H1 (cell line): ENCODE measurements around the gene TCF7L2. TPM values are rescaled to one million over a fixed set of nuclear protein-coding genes. Genes with fewer than 3 reads are reported as not detected.

Experiments
- CTCF ChIA-PET: fragments of 300-600 bp; sonication (Branson Sonifier 250); formaldehyde crosslinking; loops from one replicate; lab custom pipeline; 2021; ENCODE audit not compliant: partially characterized antibody; lab: Charles Lee
- POLR2A ChIA-PET: fragments of 300-600 bp; sonication (Branson Sonifier 250); formaldehyde crosslinking; loops from one replicate; lab custom pipeline; 2021; ENCODE audit warnings: inconsistent platforms; ENCODE audit not compliant: partially characterized antibody; lab: Charles Lee
- DNase-seq, 2 experiments: peaks; one replicate each; pipeline versions ENCODE4 v3.0.0 to v3.0.0-alpha.2; 2010 to 2022; ENCODE audit warnings: low spot score in 2 of 2, low read depth in 1 of 2, mixed read lengths in 1 of 2
- FAIRE-seq: peaks from 2 replicates; lab custom pipeline; 2011; peaks lifted over from hg19 to GRCh38; lab: Jason Lieb, UNC
- H2AFZ ChIP-seq: 2 replicates; pipeline ENCODE4 v1.8.1; 2012; ENCODE audit warnings: low read length, inconsistent platforms
- H2AK5ac ChIP-seq: 2 replicates; pipeline ENCODE4 v1.6.1; 2013; ENCODE audit warnings: low read depth, low read length
- H2BK120ac ChIP-seq: replicated peaks from 2 replicates; pipeline ENCODE3; 2013; ENCODE audit warnings: low read depth, low read length, inconsistent platforms
- H2BK12ac ChIP-seq: 2 replicates; pipeline ENCODE4 v1.6.1; 2013; ENCODE audit warnings: low read depth, low read length
- H2BK15ac ChIP-seq: 2 replicates; pipeline ENCODE4 v1.6.1; 2013; ENCODE audit warnings: low read length
- H2BK20ac ChIP-seq: 2 replicates; pipeline ENCODE4 v1.6.1; 2013; ENCODE audit warnings: low read length
- H2BK5ac ChIP-seq: 2 replicates; pipeline ENCODE4 v1.6.1; 2013; ENCODE audit warnings: low read depth, low read length
- H3K14ac ChIP-seq: 2 replicates; pipeline ENCODE4 v1.6.1; 2013; ENCODE audit warnings: inconsistent platforms; ENCODE audit not compliant: insufficient read length
- H3K18ac ChIP-seq: 2 replicates; pipeline ENCODE4 v1.6.1; 2013; ENCODE audit warnings: low read length; ENCODE audit errors: extremely low read depth
- H3K23ac ChIP-seq: 2 replicates; pipeline ENCODE4 v1.6.1; 2013; ENCODE audit warnings: inconsistent platforms; ENCODE audit not compliant: insufficient read length
- H3K23me2 ChIP-seq: 2 replicates; pipeline ENCODE4 v1.6.1; 2013; ENCODE audit warnings: low read depth, low read length
- H3K27ac ChIP-seq: 2 replicates; pipeline ENCODE4 v1.6.1; 2011; ENCODE audit warnings: low read depth, low read length, inconsistent platforms
- H3K27me3 ChIP-seq, 4 experiments: replicated peaks in 1 of 4; 1 replicate in 1 of 4; 2 replicates in 3 of 4; pipeline versions ENCODE4 v1.6.1 to v1.8.1; 2011 to 2013; ENCODE audit warnings: low read length in 3 of 4, mild to moderate bottlenecking in 3 of 4, inconsistent platforms in 2 of 4, mixed read lengths in 2 of 4, moderate library complexity in 1 of 4; ENCODE audit not compliant: control insufficient read depth in 3 of 4, insufficient read depth in 3 of 4; ENCODE audit errors: extremely low read depth in 1 of 4
- H3K36me3 ChIP-seq, 4 experiments: 2 replicates each; pipeline versions ENCODE4 v1.6.1 to v1.8.1; 2011 to 2013; ENCODE audit warnings: mild to moderate bottlenecking in 4 of 4, low read length in 3 of 4, moderate library complexity in 2 of 4, control low read depth in 1 of 4, inconsistent platforms in 1 of 4; ENCODE audit not compliant: insufficient read depth in 4 of 4, control insufficient read depth in 2 of 4
- H3K4ac ChIP-seq: replicated peaks from 2 replicates; pipeline ENCODE3; 2013; ENCODE audit warnings: low read length, low read depth, mixed read lengths, inconsistent platforms; ENCODE audit not compliant: insufficient read length
- H3K4me1 ChIP-seq, 4 experiments: replicated peaks in 1 of 4; 1 replicate in 1 of 4; 2 replicates in 3 of 4; pipeline versions ENCODE4 v1.6.1 to v1.8.1; 2011 to 2013; ENCODE audit warnings: low read length in 3 of 4, inconsistent platforms in 2 of 4, mixed read lengths in 1 of 4; ENCODE audit not compliant: insufficient read depth in 4 of 4, control insufficient read depth in 3 of 4
- H3K4me2 ChIP-seq, 2 experiments: 2 replicates each; pipeline versions ENCODE4 v1.6.1 to v1.8.1; 2011 to 2013; ENCODE audit warnings: low read depth in 2 of 2, low read length in 2 of 2, control low read depth in 1 of 2, inconsistent platforms in 1 of 2, mild to moderate bottlenecking in 1 of 2; ENCODE audit not compliant: insufficient read depth in 1 of 2
- H3K4me3 ChIP-seq, 4 experiments: fragments of 200-600, 300-600 bp in 1 of 4; sonication (generic), shearing (Covaris generic), sonication (Bioruptor Twin) in 1 of 4; 2 replicates each; pipeline versions ENCODE4 v1.5.1 to v1.8.1; 2011 to 2016; ENCODE audit warnings: low read length in 4 of 4, low read depth in 3 of 4, control low read depth in 2 of 4, inconsistent platforms in 2 of 4, mild to moderate bottlenecking in 2 of 4, mixed read lengths in 1 of 4, moderate library complexity in 1 of 4; ENCODE audit not compliant: insufficient read depth in 2 of 4; ENCODE audit errors: extremely low read depth in 1 of 4
- H3K56ac ChIP-seq: replicated peaks from 2 replicates; pipeline ENCODE3; 2013; ENCODE audit warnings: low read depth, mild to moderate bottlenecking, mixed read lengths, low read length, inconsistent platforms; ENCODE audit not compliant: insufficient read length
- H3K79me1 ChIP-seq: 2 replicates; pipeline ENCODE4 v1.6.1; 2013; ENCODE audit warnings: low read depth, low read length, control low read depth
- H3K79me2 ChIP-seq, 2 experiments: 2 replicates each; pipeline versions ENCODE4 v1.6.1 to v1.8.1; 2012 to 2013; ENCODE audit warnings: low read length in 2 of 2, mild to moderate bottlenecking in 2 of 2, inconsistent platforms in 1 of 2; ENCODE audit not compliant: insufficient read depth in 2 of 2, control insufficient read depth in 1 of 2
- H3K9ac ChIP-seq, 4 experiments: replicated peaks in 1 of 4; 1 replicate in 1 of 4; 2 replicates in 3 of 4; pipeline versions ENCODE4 v1.6.1 to v1.8.1; 2011 to 2013; ENCODE audit warnings: low read depth in 3 of 4, low read length in 3 of 4, control low read depth in 2 of 4, mild to moderate bottlenecking in 2 of 4, moderate library complexity in 2 of 4, inconsistent platforms in 1 of 4; ENCODE audit errors: extremely low read depth in 1 of 4
- H3K9me3 ChIP-seq, 2 experiments: 2 replicates each; pipeline versions ENCODE4 v1.6.1 to v1.8.1; 2012 to 2013; ENCODE audit warnings: mild to moderate bottlenecking in 2 of 2, moderate library complexity in 2 of 2, control low read depth in 1 of 2, inconsistent platforms in 1 of 2, low read depth in 1 of 2, low read length in 1 of 2, mixed read lengths in 1 of 2; ENCODE audit not compliant: insufficient read depth in 2 of 2
- H4K20me1 ChIP-seq, 2 experiments: replicated peaks in 1 of 2; 2 replicates each; pipeline versions ENCODE3 to v1.8.1; 2011 to 2013; ENCODE audit warnings: inconsistent platforms in 2 of 2, low read length in 2 of 2, mild to moderate bottlenecking in 1 of 2; ENCODE audit not compliant: insufficient read depth in 2 of 2, control insufficient read depth in 1 of 2
- H4K5ac ChIP-seq: 2 replicates; pipeline ENCODE4 v1.6.1; 2013; ENCODE audit warnings: low read length, low read depth, mixed read lengths, inconsistent platforms; ENCODE audit not compliant: insufficient read length
- H4K8ac ChIP-seq: 2 replicates; pipeline ENCODE4 v1.8.0; 2013; ENCODE audit warnings: mild to moderate bottlenecking, moderate library complexity, low read length, inconsistent platforms; ENCODE audit not compliant: insufficient read depth; ENCODE audit errors: extremely low read depth
- H4K91ac ChIP-seq: replicated peaks from 2 replicates; pipeline ENCODE3; 2013; ENCODE audit warnings: low read length, mixed read lengths, inconsistent platforms; ENCODE audit not compliant: insufficient read length
- CTBP2 ChIP-seq: IDR thresholded peaks from 2 replicates; pipeline ENCODE4 v1.7.0; 2011; ENCODE audit warnings: borderline replicate concordance, mild to moderate bottlenecking, moderate library complexity, mixed read lengths, low read length; ENCODE audit not compliant: insufficient read depth, insufficient read length
- KDM1A ChIP-seq: fragments of 200-600, 300-600 bp; sonication (generic); IDR thresholded peaks from 2 replicates; pipeline ENCODE4 v1.7.1; 2016; ENCODE audit warnings: mild to moderate bottlenecking, low read length, borderline replicate concordance
- KDM4A ChIP-seq: IDR thresholded peaks from one replicate; pipeline ENCODE4 v1.7.1; 2012; ENCODE audit warnings: low read depth, mild to moderate bottlenecking, moderate library complexity, low read length, inconsistent platforms; ENCODE audit not compliant: severe bottlenecking
- POLR2AphosphoS5 ChIP-seq: IDR thresholded peaks from 2 replicates; pipeline ENCODE4 v1.6.1; 2011; ENCODE audit warnings: low read depth, low read length
- RBBP5 ChIP-seq: IDR thresholded peaks from 2 replicates; pipeline ENCODE4 v1.7.1; 2012; ENCODE audit warnings: low read depth, mild to moderate bottlenecking, inconsistent platforms, low read length, moderate library complexity, borderline replicate concordance
- RXRA ChIP-seq: IDR thresholded peaks from 2 replicates; pipeline ENCODE4 v1.6.1; 2011; ENCODE audit warnings: low read depth, mild to moderate bottlenecking, low read length, moderate library complexity; ENCODE audit not compliant: insufficient read depth
- SIN3A ChIP-seq, 2 experiments: IDR thresholded peaks in 1 of 2; conservative IDR thresholded peaks in 1 of 2; 2 replicates each; pipeline ENCODE4 v1.6.1; 2011 to 2012; ENCODE audit warnings: low read length in 2 of 2, improper control_type of control experiment in 1 of 2, low read depth in 1 of 2, mild to moderate bottlenecking in 1 of 2
- SRF ChIP-seq: IDR thresholded peaks from 2 replicates; pipeline ENCODE4 v1.6.1; 2011; ENCODE audit warnings: mild to moderate bottlenecking, low read depth, low read length, moderate library complexity
- TCF12 ChIP-seq: IDR thresholded peaks from 2 replicates; pipeline ENCODE4 v1.6.1; 2011; ENCODE audit warnings: low read depth, mild to moderate bottlenecking, low read length
- WGBS, 2 experiments: shearing (Covaris generic) in 1 of 2; methylation state at CpG; one replicate each; pipeline versions ENCODE4 v1.1.6 to v1.1.7; 2013 to 2015; ENCODE audit warnings: low lambda C conversion rate in 2 of 2, mixed read lengths in 2 of 2, inconsistent platforms in 1 of 2, low coverage in 1 of 2, missing lambda C conversion rate in 1 of 2; ENCODE audit not compliant: insufficient replicate concordance in 2 of 2, insufficient coverage in 1 of 2, insufficient read length in 1 of 2; ENCODE audit errors: extremely low coverage in 1 of 2, missing lambda C conversion rate in 1 of 2; 5-methylcytosine and 5-hydroxymethylcytosine counted together
- polyA plus RNA-seq, 7 experiments: library from polyadenylated mRNA; depleted of rRNA in 3 of 7; stranded (reverse) in 5 of 7; unstranded in 2 of 7; fragments of >200 nt in 5 of 7; fragments of 200-250 nt in 2 of 7; gene quantifications; 1 replicate in 5 of 7; 2 replicates in 1 of 7; 4 replicates in 1 of 7; pipeline versions ENCODE4 v1.2.1 to v1.2.3, GENCODE V29; 2011 to 2013; ENCODE audit warnings: missing spikeins in 2 of 7, mixed read lengths in 2 of 7
- total RNA-seq: library from RNA; stranded (reverse); fragmentation: NEBNext Ultra II Directional; extraction: Animal tissue kit (Norgen Biotek cat#: 25700); gene quantifications from 2 replicates; pipeline ENCODE4 v1.2.1, GENCODE V29; 2021
- TF ChIP-seq, protein P1 (sequence below): IDR thresholded peaks from 2 replicates; pipeline ENCODE4 v1.6.1; 2011; ENCODE audit warnings: low read depth, mild to moderate bottlenecking, low read length; ENCODE audit not compliant: insufficient read depth

TCF7L2 gene
- total and polyA plus RNA-seq, 2 of the 8 experiments (the other 6 are each of a cell fraction or from before 2014, with no cell fraction given): 33.9 to 67.3 TPM

GRCh38 chr10:113078282-113078907 is 128.3 kb downstream of the TCF7L2 start:
- POLR2A ChIA-PET: interaction anchor here (0.5 kb wide), 1 partner anchor 464 kb away, joined by 3 read pairs; no protein-coding TSS in a partner anchor
- peaks cover 18% of the 10 kb centered on the region for H3K79me1 ChIP-seq
- no peaks in the 10 kb centered on the region for H3K23me2 ChIP-seq
- H3K23ac ChIP-seq: no peak overlapping the region
- no peak overlapping the region for H2BK15ac ChIP-seq
- no peak overlapping the region for H2AK5ac ChIP-seq
- peaks cover 5 to 88% of the 10 kb centered on the region in 2 experiments; a peak in 3 of 4 replicates for H3K79me2 ChIP-seq
- no peak overlapping the region for H3K9ac ChIP-seq
- no peaks in the 10 kb centered on the region for H3K36me3 ChIP-seq
- no peak overlapping the region for H4K91ac ChIP-seq
- no peak overlapping the region for H3K4ac ChIP-seq
- H3K27ac ChIP-seq: no peak overlapping the region
- H3K4me3 ChIP-seq: no peak overlapping the region
- H3K9me3 ChIP-seq: no peaks in the 10 kb centered on the region
- peaks cover 9 to 17% of the 10 kb centered on the region in 2 experiments for H4K20me1 ChIP-seq
- H3K27me3 ChIP-seq: no peaks in the 10 kb centered on the region
- H4K5ac ChIP-seq: no peak overlapping the region
- H3K4me1 ChIP-seq: peaks cover 2 to 25% (median 14%) of the 10 kb centered on the region in 4 experiments; a peak in 6 of 7 replicates
- H3K14ac ChIP-seq: no peak overlapping the region
- WGBS, 2 experiments: 93% methylated on average over 4 of the region's 4 CpGs; no CpG with 5 or more reads in 1 of the 2 experiments
- DNase-seq (no peak), FAIRE-seq (no peak)
- no peak overlapping the region for H2BK12ac ChIP-seq
- no peak overlapping the region for H2BK120ac ChIP-seq
- CTCF ChIA-PET: interaction anchor here (0.7 to 0.8 kb wide), 2 partner anchors 21 to 32 kb away, joined by 3 to 5 read pairs; no protein-coding TSS in a partner anchor
- no peak overlapping the region for H2BK5ac ChIP-seq
- no peak overlapping the region for H2AFZ ChIP-seq
- H4K8ac ChIP-seq: no peak overlapping the region
- no peak overlapping the region for H3K4me2 ChIP-seq
- TF ChIP-seq RBBP5 (no peak), KDM4A (no peak), SRF (no peak), TCF12 (no peak), POLR2AphosphoS5 (no peak), SIN3A (conservative IDR thresholded peaks at IDR 0.05 in 1 of 2, IDR thresholded peaks at IDR 0.05 in 1 of 2; ENCODE audit: low read depth in 1 of 2, low read length in 2 of 2) (no peak), CTBP2 (no peak), RXRA (no peak), KDM1A (no peak)
- TF ChIP-seq, protein P1, sequence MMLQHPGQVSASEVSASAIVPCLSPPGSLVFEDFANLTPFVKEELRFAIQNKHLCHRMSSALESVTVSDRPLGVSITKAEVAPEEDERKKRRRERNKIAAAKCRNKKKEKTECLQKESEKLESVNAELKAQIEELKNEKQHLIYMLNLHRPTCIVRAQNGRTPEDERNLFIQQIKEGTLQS: no peak
- no peak overlapping the region for H3K18ac ChIP-seq
- H2BK20ac ChIP-seq: no peak overlapping the region
- H3K56ac ChIP-seq: no peak overlapping the region
